HG02970 (cell line): ENCODE measurements around the gene N4BP2L2.

Experiments
- ATAC-seq: cut with Tn5 transposase; IDR thresholded peaks from one replicate; pipeline ENCODE4 v1.9.1; 2021; ENCODE audit warnings: mild to moderate bottlenecking, moderate library complexity, moderate number of reproducible peaks; ENCODE audit not compliant: unreplicated experiment, low FRiP score

Gene N4BP2L2

DNA sequence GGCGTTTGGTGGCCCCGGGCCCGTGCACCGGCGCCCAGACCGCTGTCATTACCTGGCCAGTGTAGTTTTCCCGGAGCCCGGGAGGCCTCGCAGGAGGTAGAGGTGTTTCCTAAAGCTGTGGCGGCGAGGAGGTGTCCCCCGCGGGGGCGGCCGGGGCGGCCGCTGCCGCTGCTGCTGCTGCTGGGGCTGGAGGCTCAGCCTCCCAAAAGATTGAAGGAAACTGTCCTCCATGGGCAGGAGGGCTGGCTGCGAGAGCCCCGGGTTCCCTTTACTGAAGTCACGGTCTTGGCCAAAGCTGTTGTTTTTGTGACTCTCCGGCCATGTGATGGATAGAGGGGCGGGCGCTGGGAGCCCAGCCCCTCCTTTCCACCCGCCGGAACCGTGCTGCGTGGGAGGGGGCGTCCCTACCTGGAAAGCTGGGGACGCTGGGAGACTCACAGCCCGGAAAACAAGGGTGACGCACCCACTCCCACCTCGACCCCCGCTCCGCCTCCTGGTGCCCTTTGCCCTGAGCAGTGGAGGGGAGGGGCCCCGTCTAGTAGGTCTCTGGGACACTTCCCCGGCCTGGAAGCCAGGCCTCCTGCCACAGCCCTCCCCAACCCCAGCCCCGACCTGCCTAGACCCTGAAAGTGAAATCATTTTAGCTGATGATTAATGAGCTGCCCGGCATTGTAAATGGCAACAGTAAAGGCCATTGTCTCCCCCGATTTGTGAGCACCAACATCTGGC is 110.6 kb downstream of the N4BP2L2 start, which contains the start of gene N4BP2L1:
Gene N4BP2L1 (minus strand): TSS at position 279 of the 729 bp plus-strand sequence. CDS start 48 bp downstream, at position 231.
- peak; percentile 74 for ATAC-seq

DNA sequence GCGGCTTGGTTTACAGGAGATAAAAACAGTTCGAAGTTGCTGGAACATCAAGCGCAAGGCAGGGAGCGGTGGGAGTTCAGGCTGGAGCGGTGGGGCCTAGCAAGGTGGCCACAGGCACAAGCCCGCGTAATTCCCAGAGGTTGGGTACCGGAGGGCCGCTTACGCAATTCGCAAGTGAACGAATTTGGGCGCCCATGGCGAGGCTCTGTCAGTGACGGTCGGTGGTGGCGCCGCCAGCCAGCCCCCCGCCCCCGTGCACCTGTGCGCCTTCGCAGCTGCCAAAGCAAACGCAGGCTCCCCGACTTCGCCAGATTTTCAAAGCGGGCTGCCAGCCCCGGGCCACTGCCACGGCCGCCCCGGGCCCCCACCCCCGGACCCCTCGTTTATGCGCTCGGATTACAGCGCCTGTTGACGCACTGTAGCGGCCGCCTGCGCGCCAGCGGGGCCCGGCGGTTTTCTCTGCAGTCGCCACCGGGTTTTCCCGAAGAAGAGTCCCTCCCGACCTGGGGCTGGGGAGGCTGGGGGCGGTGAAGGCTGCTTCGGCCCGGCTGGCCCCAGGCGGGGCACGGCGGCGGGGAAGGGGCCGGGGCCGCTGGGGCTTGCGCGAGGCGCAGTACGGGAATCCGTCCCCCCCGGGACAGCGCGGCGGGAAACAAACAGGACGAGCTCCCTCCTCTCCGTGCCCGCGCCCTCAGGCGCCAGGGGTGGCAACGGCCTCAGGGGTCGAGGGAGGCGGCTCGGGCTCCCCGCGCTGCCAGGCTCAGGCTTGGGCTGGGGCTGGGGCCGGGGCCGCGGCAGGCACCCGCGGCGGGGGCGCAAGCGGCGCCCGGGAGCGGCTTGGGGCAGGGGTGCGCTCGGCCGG is 111.4 kb downstream of the N4BP2L2 start:
- ATAC-seq, result peak; percentile 13

DNA sequence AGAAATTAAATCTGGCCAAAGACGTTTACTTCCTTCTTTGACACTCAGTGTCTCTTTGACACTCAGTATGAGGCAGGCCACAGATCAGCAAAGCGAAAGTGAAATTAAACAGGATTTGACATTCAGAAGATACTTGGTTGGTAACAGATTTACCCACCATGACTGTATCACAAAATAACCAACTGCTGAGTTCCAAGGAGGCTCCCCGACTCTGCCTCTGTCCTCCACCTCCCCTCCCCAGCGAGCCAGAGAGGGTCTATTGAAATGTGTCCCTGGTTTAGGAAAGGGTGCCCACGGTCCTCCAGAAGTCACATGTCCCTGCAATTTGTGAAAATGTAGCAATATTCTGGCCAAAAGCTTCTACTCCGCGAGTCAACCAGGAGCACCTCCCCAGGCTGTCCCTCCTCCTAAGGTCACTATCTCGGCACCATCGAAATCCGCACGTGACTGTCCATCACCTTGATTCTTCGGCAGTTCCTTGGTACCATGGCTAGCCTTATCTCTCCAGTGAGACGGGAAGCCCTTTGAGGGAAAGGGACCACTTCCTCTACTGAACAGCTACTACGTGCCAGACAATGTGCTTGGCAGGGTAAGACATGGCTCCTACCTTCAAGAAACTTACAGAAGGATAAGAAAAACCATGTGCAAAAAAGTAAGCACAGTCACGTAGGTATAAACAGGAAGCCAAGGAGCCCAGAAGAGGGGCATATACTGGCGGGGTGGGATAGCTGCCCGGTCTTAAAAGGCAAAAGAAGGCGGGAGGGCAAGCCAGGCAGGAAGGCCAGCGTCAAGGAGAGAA is 112.2 kb downstream of the N4BP2L2 start:
- ATAC-seq, result no peak

DNA sequence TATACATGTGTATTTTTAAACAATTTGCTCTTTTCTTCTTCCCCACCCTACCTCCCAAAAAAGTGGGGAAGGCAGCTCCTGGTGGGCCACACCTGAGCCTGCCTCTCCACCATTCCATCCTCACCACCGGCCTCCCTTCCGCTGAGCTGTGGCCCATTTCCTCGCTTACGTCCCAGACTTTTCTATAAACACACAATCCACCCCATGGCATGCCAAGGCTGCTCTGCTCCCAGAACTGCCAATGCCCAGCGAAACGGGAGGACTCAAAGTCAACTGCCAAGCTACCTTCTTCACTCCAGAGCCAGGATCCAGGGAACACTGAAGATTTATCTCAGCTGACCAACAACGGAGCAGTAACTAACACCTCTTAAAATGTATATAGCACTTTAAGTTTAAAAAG is 113.4 kb downstream of the N4BP2L2 start:
- no peak for ATAC-seq

DNA sequence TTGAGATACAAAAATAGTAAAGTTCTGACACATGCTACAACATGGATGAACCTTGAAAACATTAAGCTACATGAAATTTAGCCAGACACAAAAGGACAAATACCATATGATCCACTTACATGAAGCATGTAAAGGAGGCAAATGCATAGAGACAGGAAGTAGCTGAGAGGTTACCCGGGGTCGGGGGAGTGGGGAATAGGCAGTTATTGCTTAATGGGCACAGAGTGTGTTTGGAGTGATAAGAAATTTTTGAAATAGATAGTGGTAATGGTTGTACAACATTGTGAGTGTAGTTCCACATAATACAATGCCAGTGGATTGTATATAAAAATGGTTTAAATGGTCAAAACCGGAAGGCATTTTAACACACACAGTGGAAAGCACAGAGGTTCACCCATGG is 115.0 kb downstream of the N4BP2L2 start:
- no peak for ATAC-seq

DNA sequence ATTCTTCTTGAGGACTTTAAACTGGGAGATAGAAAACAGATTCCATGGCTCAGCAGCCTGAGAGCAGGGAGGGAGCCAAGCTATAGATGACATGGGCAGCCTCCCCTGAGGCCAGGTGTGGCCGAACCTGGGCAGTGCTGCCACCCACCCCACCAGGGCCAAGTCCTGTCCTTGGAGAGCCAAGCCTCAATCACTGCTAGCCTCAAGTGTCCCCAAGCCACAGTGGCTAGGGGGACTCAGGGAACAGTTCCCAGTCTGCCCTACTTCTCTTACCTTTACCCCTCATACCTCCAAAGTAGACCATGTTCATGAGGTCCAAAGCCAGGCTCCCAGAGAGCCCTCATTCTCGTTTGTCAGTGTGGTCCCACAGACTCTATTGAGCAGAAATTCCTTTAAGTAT is 118.7 kb downstream of the N4BP2L2 start:
- no peak for ATAC-seq

DNA sequence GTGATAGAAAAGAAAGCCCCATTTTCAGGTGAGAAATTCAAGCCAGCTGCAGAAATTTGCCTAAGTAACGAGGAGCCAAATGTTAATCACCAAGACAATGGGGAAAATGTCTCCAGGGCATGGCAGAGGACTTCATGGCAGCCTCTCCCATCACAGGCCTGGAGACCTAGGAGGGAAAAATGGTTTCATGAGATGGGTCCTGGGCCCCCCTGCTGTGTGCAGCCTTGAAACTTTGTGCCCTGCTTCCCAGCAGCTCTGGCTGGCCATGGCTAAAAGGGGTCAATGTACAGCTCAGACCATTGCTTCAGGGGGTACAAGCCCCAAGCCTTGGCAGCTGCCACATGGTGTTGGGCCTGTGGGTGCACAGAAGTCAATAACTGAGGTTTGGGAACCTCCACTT is 120.6 kb downstream of the N4BP2L2 start:
- ATAC-seq, result no peak

DNA sequence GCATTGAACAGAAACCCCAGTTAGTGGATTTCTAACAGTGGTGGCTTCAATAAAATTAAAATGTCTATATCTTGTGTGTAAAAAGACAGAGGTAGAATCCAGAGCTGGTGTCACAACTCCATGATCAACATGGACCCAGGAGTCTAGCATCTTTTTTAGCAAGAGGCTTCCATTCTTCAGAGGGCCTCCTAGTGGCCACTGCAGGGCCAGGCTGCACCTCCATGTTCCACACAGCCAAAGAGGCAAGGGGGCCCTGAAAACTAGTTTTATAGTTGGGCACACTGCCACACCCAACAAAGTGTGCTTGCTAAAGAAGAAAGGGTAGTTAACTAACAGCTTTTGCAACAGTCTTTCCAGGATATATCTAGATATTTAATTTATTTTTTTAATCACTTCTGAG is 123.6 kb downstream of the N4BP2L2 start:
- ATAC-seq, result no peak

DNA sequence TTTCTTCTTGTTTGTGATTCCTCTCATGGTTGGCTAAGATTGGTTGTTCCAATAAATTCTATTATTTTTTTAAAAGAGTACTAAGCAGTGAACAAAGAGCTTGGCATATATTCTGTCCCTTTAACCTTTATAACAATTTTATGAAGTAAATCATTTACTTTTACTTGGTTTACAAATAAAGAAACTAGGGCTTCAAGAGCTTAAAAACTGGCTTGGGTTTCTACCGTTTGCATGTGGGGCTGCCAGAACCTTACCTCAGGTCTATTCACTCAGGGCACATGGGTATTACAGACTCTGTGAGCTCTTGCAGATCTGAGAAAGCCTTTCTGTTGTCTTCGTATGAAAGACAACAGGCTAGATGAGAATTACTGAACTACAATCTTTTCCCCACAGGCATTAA is 124.0 kb downstream of the N4BP2L2 start:
- no peak for ATAC-seq

DNA sequence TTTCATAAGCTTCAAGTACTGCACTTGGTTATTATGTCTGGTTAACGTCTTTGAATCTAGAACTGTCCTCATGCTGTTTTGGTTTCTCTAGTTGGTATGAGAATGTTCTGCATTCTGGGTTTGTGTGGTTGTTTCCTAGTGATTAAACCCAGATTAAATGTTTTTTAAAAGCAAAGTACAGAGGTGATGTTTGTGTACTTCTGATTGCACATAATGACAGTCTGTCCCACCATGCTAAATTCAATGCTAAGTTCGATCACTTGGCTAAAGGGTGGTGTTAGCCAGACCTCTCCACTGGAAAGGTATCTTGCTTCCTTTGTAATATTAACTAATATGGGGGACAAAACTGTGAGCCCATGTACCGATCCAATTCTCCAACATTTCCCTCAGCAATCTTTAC is 125.3 kb downstream of the N4BP2L2 start:
- ATAC-seq, result no peak

DNA sequence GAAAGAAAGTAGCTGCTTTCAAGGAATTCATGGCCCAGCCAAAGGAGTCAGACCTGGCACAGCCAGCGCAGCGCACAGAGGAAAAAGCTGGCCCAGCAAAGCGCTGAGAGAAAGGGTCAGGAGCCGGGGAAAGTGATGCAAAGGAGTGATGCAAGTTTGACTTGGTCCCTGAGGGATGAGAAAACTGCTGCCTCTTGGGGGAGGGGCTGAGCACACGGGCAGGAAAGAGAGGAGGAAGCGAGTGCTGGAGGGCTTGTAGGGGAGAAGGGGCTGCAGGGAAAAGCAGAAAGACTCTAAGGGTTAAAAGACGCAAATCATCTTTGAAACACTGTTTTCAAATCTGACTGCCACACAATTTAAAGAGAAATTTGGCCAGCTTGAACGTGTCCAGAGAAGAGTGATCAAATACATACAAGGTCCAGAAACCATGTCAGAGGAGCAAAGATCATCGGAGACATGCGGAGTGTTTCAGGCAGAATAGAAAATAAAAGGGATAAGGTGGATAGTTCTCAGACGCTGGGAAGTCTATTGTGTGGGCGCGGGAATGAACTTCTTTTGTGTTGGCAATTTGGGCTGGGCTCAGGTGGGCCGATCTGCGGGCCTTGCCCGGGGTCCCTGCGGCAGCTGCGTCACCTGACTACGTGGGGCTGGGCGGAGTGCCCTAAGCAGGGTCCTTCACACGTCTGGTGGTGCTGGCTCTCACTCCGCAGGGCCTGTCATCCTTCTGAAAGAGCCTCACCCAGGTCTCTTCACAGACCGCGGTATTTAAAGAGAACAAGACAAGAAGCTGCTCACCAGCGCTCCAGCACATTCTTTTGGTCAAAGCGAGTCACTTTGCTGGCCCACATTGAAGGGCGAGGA is 128.8 kb downstream of the N4BP2L2 start:
- no peak for ATAC-seq

DNA sequence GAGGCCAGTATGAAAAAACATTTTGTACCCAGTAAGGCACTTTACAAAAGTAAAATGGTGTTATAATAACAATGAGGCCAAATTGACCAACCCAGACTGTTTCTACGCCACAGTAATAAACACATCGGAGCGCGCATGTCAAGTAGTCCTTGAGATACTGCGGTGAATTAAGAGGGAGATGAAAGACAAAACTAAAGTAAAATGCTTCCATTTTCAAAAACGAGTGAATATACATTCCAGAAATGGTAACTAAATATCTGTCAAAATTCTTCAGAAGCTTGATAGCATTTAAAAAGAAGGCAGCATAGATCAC is 129.6 kb downstream of the N4BP2L2 start:
- ATAC-seq, result no peak

DNA sequence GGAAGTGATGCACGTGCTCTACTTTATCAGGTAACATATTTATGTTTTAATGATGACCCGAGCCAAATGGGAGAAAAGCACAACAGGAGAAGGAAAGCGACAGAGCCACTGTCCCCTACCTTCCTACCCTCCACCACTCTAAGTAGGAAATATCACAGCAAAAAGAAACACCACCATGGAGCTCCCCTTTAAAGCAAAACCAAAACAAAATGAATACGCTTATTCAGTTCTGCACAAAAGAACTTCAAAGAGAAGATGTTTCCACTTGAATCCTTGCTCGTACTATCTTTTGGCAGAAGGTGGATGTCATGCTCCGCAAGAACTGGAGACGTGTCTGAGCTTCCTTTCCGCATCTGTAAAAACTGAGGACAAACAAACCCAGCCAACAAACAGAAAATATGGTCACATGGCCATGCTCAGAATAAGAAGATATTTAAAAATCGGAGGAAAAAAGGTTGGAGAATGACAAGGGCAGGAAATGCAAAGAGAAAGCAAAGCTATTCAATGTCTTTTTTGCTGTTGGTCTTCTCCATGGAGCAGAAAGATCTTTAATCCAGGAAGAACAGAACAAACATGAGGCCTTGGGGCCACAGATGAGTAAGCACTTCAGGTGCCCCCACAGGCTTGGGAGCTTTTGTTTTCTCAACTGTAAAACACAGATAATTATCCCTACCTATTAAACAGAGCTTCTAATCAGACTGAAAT is 130.1 kb downstream of the N4BP2L2 start:
- ATAC-seq, result no peak

DNA sequence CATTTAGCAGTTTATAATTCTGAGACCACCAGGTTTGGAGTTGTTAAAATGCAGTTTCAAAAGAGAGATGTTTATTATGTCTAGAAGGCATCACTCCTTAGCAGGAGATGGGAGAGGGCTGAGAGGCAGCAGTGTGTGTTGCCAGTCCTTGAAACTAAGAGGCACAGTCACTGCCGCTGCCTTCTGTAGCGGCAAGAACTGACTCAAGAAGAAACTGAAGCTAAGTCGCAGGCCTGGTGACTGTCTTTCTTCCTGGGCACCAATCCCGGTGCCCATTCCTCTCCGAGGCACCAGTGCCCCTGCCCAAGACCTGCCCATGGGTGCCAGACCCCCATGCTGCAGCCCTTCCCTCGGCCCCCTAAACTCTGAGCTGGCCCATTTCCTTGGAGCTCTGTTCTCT is 130.7 kb downstream of the N4BP2L2 start:
- no peak for ATAC-seq

DNA sequence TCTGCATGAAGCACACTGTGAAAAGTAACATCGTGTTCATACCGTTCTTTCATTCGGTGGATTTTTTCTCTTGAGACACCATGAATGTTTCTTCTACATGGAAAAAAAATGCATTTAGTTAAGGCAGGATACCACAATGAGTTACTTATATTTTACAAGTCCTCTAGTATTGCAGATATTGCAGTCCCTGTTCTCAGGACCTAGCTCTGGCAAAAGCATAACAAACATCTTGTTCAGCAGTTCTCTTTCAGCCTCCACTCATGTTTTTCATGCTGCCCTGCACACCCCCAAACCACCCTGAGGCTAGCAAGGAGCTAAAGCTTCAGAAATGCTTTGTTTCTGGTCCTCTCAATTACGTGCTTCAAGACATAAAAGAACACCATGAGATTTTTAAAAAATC is 135.5 kb downstream of the N4BP2L2 start:
- ATAC-seq, result no peak

DNA sequence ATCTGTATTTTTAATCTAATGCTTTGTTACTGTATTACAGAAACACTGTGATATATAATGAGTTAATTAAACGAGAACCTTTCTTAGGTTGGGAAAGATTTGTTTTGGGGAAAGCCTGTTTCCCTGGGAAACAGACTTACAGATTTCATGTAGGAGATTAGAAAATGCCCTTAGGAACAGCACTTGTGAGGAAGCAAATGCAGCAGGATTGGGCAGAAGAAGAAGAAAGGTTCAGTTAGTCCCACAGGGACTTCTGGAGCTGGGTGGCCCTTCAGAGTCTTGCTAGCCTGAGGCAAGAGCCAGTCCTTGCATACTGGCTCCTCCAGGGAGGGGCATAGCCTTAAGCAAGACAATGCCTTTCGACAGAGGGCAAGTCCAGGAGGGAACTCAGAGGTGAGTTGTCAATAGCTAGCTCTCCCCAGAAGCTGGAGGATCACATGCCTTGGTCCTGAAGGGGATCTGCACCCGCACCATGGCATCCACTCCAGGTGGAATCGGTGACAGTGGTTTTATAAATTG is 147.4 kb downstream of the N4BP2L2 start:
- ATAC-seq, result no peak

DNA sequence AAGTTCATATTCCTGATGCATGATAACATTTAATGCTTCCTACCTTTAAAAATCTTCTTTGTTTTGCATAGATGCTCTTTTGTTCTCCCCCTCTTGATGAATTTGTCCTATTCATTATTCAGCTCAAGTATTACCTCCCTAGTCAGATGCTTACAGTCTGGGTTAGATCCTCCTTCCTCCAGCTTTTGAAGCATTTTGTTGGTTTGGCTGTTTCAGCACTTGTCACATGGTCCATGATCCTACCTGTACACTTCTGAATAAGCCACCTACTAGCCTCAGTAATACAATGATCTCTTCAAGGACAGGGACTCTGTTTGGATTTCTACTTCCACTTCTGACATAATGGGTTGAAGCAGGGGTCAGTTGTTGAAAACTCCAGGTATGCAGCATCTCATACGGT is 148.1 kb downstream of the N4BP2L2 start:
- no peak for ATAC-seq

DNA sequence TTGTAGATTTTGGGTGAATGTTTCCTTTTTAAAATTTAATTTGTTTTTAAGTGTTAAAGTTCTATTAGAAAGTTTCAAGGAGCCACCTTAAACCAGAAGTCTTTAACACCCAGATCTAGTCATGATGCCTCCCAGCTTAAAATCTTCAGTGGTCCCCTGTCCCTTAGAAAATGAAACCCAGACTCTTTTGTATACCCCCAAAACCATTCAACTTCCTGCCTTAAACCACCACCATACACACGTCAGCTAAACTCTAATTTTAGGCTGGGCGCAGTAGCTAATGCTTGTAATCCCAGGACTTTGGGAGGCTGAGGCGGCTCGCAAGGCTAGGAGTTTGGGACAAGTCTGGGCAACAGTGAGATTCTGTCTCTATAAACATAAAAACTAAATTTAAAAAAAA is 148.5 kb downstream of the N4BP2L2 start:
- no peak for ATAC-seq

DNA sequence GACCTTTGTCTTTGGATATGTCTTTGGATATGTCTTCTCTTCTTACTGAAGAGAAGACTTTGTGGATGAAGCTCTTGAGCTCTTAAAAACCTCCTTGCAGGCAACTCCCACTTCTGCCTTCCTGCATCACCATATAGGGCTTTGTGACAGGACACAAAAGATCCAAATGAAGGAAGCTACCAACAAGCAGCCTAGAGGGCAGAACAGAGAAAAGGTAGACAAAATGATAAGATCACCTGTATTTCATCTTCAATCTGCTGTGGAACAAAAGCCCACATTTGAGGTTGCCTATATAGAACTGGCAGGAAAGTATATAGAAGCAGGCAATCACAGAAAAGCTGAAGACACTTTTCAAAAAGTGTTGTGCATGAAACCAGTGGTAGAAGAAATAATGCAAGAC is 153.2 kb downstream of the N4BP2L2 start:
- ATAC-seq, result no peak
